Measurements from ENCODE around the gene R3HDM2.

DNA sequence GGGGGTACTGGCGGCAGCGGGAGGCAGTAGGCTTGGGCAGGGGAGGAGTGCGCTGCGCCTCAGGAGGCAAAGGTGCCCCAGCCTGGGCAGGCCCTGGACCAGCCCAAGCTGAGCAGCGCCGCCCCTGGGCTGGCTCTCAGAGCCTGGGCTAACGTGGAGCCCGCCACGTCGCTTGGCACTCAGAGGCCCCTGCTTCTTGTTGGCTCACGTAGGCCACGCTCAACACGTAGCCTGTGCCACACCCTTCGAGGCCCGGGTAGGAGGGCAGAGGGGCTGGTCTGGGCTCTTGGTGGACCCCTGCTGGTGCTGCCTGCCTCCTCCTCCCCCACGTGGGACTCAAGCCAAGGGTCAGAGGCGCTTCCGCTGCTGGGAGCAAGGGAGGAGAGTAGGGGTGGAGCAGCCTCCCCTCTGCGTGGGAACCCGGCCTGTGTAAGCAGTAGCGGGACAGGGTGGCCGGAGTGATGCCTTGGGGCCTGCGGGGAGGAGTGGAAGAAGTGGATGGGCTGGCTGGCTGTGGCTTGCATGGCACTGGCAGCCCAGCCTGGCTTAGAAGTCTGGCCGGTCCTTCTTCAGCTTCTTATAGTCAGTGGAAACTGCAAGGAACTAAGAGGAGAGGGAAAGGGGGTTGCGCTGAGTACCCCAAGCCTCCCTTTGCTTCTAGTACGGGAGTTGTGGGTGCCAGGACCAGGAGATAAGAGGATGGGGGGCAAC, 195.7 kb downstream of the R3HDM2 start:
- TF ChIP-seq, protein P1, sequence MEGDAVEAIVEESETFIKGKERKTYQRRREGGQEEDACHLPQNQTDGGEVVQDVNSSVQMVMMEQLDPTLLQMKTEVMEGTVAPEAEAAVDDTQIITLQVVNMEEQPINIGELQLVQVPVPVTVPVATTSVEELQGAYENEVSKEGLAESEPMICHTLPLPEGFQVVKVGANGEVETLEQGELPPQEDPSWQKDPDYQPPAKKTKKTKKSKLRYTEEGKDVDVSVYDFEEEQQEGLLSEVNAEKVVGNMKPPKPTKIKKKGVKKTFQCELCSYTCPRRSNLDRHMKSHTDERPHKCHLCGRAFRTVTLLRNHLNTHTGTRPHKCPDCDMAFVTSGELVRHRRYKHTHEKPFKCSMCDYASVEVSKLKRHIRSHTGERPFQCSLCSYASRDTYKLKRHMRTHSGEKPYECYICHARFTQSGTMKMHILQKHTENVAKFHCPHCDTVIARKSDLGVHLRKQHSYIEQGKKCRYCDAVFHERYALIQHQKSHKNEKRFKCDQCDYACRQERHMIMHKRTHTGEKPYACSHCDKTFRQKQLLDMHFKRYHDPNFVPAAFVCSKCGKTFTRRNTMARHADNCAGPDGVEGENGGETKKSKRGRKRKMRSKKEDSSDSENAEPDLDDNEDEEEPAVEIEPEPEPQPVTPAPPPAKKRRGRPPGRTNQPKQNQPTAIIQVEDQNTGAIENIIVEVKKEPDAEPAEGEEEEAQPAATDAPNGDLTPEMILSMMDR (IDR thresholded peaks at IDR 0.05), result no peak
- TF ChIP-seq EZH2 (IDR thresholded peaks at IDR 0.05; ENCODE audit: borderline replicate concordance, insufficient read depth, low read depth, low read length, poor library complexity, severe bottlenecking), result no peak

All from B cell (primary cell).